Left forelimb (tissue), 1 donor: ENCODE data around the gene TMC1.
"Not testable (repeated sequence)": the region's sequence is repeated elsewhere in the genome, so short reads cannot be mapped to it uniquely, and the experiment has no call there.

Experiments
- DNase-seq: peaks from one replicate; pipeline ENCODE4 v3.0.0-alpha.2; 2018; ENCODE audit warnings: low spot score

Gene TMC1

GRCh38 chr9:72521416-72521815, at the start of gene TMC1:
TMC1 (plus strand) TSS chr9:72521608; CDS start chr9:72648649, 127,041 bp downstream.
- not testable (repeated sequence) for DNase-seq

- DNase-seq, result no peak
These were observed 47.7 kb upstream of the TMC1 start for GRCh38 chr9:72473474-72474261.

GRCh38 chr9:72474676-72475075, 46.7 kb upstream of the TMC1 start:
- no peak for DNase-seq

GRCh38 chr9:72476100-72476499, 45.3 kb upstream of the TMC1 start:
- no peak for DNase-seq

- no peak for DNase-seq
These were observed 44.6 kb upstream of the TMC1 start for GRCh38 chr9:72476617-72477437.

- DNase-seq, result no peak
These were observed 43.4 kb upstream of the TMC1 start for GRCh38 chr9:72477930-72478518.

- DNase-seq, result no peak
These were observed 42.4 kb upstream of the TMC1 start for GRCh38 chr9:72478966-72479365.

GRCh38 chr9:72480261-72480660, 41.1 kb upstream of the TMC1 start:
- not testable (repeated sequence) for DNase-seq

GRCh38 chr9:72480921-72481320, 40.5 kb upstream of the TMC1 start:
- no peak for DNase-seq

- DNase-seq, result no peak
These were observed 35.4 kb upstream of the TMC1 start for GRCh38 chr9:72485821-72486593.

GRCh38 chr9:72486594-72486955, 34.8 kb upstream of the TMC1 start:
- no peak for DNase-seq

GRCh38 chr9:72487665-72488064, 33.7 kb upstream of the TMC1 start:
- not testable (repeated sequence) for DNase-seq

GRCh38 chr9:72489986-72490385, 31.4 kb upstream of the TMC1 start:
- DNase-seq, result no peak

- no peak for DNase-seq
These were observed 30.2 kb upstream of the TMC1 start for GRCh38 chr9:72491242-72491641.

- DNase-seq, result no peak
These were observed 27.4 kb upstream of the TMC1 start for GRCh38 chr9:72494051-72494450.

- DNase-seq, result no peak
These were observed 23.9 kb upstream of the TMC1 start for GRCh38 chr9:72497447-72498046.

- no peak for DNase-seq
These were observed 14.8 kb upstream of the TMC1 start for GRCh38 chr9:72506615-72507014.

GRCh38 chr9:72509053-72509452, 12.4 kb upstream of the TMC1 start:
- no peak for DNase-seq

- DNase-seq, result no peak
These were observed 11.8 kb upstream of the TMC1 start for GRCh38 chr9:72509635-72510034.

GRCh38 chr9:72521011-72521410, 397 bp upstream of the TMC1 start:
- not testable (repeated sequence) for DNase-seq

- DNase-seq, result no peak
These were observed 3.6 kb downstream of the TMC1 start for GRCh38 chr9:72524820-72525540.
